ENCODE data around the gene TACC3. TPM values are rescaled to one million over a fixed set of nuclear protein-coding genes. Genes with fewer than 3 reads are reported as not detected.

Gene TACC3
- total and polyA plus RNA-seq, 9 donors = 8.9 to 37.9 (median 30.7) TPM

DNA sequence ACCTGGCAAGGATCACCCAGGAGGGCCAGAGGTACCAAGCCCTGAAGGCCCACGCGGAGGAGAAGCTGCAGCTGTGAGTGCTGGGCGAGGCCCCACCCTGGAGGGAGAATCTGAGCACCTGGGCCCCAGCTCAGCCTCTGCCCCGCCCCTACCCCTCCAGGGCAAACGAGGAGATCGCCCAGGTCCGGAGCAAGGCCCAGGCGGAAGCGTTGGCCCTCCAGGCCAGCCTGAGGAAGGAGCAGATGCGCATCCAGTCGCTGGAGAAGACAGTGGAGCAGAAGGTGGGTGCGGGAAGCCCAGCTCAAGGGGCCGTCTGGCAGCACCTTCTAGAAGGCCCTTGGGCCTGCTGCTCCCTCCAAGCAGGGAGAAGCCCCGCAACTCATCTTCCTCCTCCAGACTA lies 23.2 kb downstream of the TACC3 start:
- Histone ChIP-seq H3K27me3 (ENCODE audit: control insufficient read depth, insufficient read depth, low read length) (no peaks in the 10 kb centered on the region), H3K4me3 (ENCODE audit: low read length) (no peak overlapping the region), H3K9me3 (replicated peaks; ENCODE audit: control insufficient read depth, low read depth, low read length) (no peaks in the 10 kb centered on the region), H3K4me1 (ENCODE audit: control insufficient read depth, insufficient read depth, low read length) (peaks cover 9% of the 10 kb centered on the region), H3K36me3 (ENCODE audit: control insufficient read depth, insufficient read depth, low read length) (peaks cover 43% of the 10 kb centered on the region), H3K27ac (ENCODE audit: low read length) (no peak overlapping the region)
- DNase-seq = no peak
- 88% methylated on average over 8 of the region's 14 CpGs for WGBS (ENCODE audit: insufficient coverage)

DNA sequence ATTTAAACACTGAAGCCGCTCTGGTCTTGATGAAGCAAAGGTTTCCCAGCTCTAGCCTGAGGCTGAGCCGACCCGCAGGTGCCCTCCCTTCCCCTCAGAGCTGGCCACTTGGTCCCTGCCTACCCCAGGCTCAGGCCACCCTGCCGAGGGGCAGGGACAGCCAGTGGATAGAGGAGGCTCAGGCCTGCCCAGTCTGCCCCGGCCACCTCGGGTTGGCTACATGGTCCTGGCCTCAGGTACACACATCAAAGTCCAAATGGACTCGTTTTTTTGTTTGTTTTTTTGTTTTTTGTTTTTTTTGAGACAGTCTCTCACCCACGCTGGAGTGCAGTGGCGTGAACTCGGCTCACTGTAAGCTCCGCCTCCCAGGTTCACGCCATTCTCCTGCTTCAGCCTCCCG lies 23.8 kb downstream of the TACC3 start:
- peaks cover 41% of the 10 kb centered on the region for H3K36me3 ChIP-seq (ENCODE audit: control insufficient read depth, insufficient read depth, low read length)
- H3K27ac ChIP-seq (ENCODE audit: low read length) = no peak overlapping the region
- DNase-seq = no peak
- WGBS (ENCODE audit: insufficient coverage) = 89% methylated on average over 3 of the region's 13 CpGs
- H3K4me3 ChIP-seq (ENCODE audit: low read length) = no peak overlapping the region
- no peaks in the 10 kb centered on the region for H3K9me3 ChIP-seq (replicated peaks; ENCODE audit: control insufficient read depth, low read depth, low read length)
- H3K27me3 ChIP-seq (ENCODE audit: control insufficient read depth, insufficient read depth, low read length) = no peaks in the 10 kb centered on the region
- peaks cover 10% of the 10 kb centered on the region for H3K4me1 ChIP-seq (ENCODE audit: control insufficient read depth, insufficient read depth, low read length)

DNA sequence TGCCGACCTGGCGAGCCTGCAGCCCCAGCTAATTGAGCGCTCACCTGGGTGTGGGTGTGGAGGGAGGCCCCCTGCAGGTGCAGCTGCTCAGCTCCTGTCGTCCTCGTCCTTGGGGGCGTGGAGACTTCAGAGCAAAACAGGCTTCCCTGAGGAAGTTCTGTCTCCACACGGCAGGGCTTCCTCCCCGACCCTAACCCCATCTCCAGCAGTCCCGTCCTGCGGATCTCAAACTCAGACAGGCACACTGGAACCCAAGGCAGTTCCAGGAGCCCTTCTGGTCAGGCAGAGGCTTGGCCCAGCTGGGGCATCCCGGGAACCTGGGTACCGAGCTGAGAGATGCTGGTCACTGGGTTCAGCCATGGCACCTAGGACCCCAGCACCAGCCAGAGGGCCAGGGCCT lies 24.4 kb downstream of the TACC3 start:
- H3K9me3 ChIP-seq (replicated peaks; ENCODE audit: control insufficient read depth, low read depth, low read length) = no peaks in the 10 kb centered on the region
- no peak overlapping the region for H3K4me3 ChIP-seq (ENCODE audit: low read length)
- 72% methylated on average over 11 of the region's 12 CpGs for WGBS (ENCODE audit: insufficient coverage)
- H3K4me1 ChIP-seq (ENCODE audit: control insufficient read depth, insufficient read depth, low read length) = peaks cover 10% of the 10 kb centered on the region
- H3K27me3 ChIP-seq (ENCODE audit: control insufficient read depth, insufficient read depth, low read length) = no peaks in the 10 kb centered on the region
- H3K36me3 ChIP-seq (ENCODE audit: control insufficient read depth, insufficient read depth, low read length) = peaks cover 36% of the 10 kb centered on the region
- no peak for DNase-seq
- H3K27ac ChIP-seq (ENCODE audit: low read length) = no peak overlapping the region

DNA sequence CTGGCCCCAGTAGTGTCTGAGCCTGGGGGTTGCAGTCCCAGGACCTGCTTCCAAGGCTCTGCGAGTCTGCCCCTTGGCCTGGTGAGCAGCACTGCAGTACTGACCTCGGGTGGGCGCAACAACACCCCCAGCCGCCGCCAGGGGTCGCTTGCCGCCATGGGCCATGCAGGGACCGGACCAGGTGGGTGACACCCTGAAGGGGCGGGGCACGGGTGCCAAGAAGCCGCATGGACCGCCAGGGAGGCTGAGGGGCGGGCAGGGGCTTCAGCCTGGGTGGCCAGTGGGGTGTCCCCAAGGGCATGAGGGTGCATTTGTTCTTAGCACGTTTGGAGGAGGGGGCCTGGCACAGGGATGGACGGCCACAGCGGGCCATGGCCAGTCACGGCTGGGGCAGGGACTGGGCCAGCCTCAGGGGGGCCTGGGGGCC lies 25.0 kb downstream of the TACC3 start:
- Histone ChIP-seq H3K27ac (ENCODE audit: low read length) (no peak overlapping the region), H3K9me3 (replicated peaks; ENCODE audit: control insufficient read depth, low read depth, low read length) (no peaks in the 10 kb centered on the region), H3K4me1 (ENCODE audit: control insufficient read depth, insufficient read depth, low read length) (peaks cover 10% of the 10 kb centered on the region), H3K27me3 (ENCODE audit: control insufficient read depth, insufficient read depth, low read length) (peaks cover 2% of the 10 kb centered on the region), H3K36me3 (ENCODE audit: control insufficient read depth, insufficient read depth, low read length) (peaks cover 30% of the 10 kb centered on the region), H3K4me3 (ENCODE audit: low read length) (no peak overlapping the region)
- 7% methylated on average over 14 of the region's 17 CpGs for WGBS (ENCODE audit: insufficient coverage)
- peak; percentile 51 for DNase-seq

DNA sequence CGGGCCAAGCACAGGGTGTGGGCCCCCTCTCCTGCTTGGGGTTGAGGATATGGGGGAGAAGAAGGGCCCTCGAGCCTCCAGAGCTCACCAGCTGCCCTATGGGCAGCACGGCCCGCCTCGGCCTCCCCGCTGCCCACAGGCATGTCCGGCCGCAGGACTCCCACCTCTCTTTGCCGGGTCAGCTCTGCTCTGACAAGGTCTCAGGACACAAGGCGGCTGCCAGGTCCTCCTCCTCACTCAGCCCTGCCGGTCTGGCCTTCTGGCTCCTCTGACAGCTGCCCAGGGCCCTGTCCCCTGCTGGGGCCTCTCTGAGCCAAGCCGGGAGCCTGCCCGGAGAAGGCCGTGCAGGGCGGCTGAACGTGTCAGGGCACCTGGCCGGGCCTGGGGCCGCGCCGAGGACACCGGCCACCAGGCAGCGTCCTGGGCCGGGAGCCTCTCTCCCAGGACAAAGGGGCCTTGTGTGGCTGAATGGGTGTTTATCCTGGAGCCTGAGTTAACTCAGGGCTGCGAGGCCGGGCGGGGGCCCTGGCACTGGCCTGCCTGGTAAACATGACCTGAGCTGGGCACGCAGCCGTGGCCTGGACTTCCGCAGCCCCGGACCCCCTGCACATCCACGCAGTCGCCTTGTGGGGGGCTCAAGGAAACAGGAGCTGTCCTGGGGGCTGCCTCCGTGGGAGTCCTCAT lies 25.7 kb downstream of the TACC3 start:
- H3K4me3 ChIP-seq (ENCODE audit: low read length) = no peak overlapping the region
- no peak for DNase-seq
- H3K9me3 ChIP-seq (replicated peaks; ENCODE audit: control insufficient read depth, low read depth, low read length) = no peaks in the 10 kb centered on the region
- H3K27ac ChIP-seq (ENCODE audit: low read length) = no peak overlapping the region
- H3K4me1 ChIP-seq (ENCODE audit: control insufficient read depth, insufficient read depth, low read length) = peaks cover 13% of the 10 kb centered on the region
- H3K36me3 ChIP-seq (ENCODE audit: control insufficient read depth, insufficient read depth, low read length) = peaks cover 22% of the 10 kb centered on the region
- 64% methylated on average over 25 of the region's 33 CpGs for WGBS (ENCODE audit: insufficient coverage)
- H3K27me3 ChIP-seq (ENCODE audit: control insufficient read depth, insufficient read depth, low read length) = peaks cover 2% of the 10 kb centered on the region

DNA sequence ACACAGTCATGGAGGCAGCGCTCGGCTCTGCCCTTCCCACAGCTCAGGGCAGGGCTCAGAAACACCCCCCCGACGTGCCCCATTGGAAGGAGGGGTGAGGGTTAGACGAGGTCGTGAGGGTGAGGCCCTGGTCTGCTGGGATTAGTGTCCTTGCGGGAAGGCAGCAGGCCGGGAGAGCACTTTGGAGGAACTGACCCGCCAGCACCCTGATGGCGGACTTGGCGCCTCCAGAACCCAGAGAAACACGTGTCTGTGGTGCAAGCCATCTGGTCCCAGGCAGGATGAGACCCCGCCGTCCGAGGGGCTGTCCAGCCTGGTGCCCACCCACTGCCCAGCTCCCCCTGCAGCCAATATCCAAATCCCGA lies 26.3 kb downstream of the TACC3 start:
- peaks cover 18% of the 10 kb centered on the region for H3K36me3 ChIP-seq (ENCODE audit: control insufficient read depth, insufficient read depth, low read length)
- H3K4me3 ChIP-seq (ENCODE audit: low read length) = no peak overlapping the region
- peaks cover 2% of the 10 kb centered on the region for H3K27me3 ChIP-seq (ENCODE audit: control insufficient read depth, insufficient read depth, low read length)
- no peak overlapping the region for H3K27ac ChIP-seq (ENCODE audit: low read length)
- peaks cover 18% of the 10 kb centered on the region for H3K4me1 ChIP-seq (ENCODE audit: control insufficient read depth, insufficient read depth, low read length)
- WGBS (ENCODE audit: insufficient coverage) = 76% methylated on average over 16 of the region's 16 CpGs
- no peak for DNase-seq
- H3K9me3 ChIP-seq (replicated peaks; ENCODE audit: control insufficient read depth, low read depth, low read length) = no peaks in the 10 kb centered on the region

DNA sequence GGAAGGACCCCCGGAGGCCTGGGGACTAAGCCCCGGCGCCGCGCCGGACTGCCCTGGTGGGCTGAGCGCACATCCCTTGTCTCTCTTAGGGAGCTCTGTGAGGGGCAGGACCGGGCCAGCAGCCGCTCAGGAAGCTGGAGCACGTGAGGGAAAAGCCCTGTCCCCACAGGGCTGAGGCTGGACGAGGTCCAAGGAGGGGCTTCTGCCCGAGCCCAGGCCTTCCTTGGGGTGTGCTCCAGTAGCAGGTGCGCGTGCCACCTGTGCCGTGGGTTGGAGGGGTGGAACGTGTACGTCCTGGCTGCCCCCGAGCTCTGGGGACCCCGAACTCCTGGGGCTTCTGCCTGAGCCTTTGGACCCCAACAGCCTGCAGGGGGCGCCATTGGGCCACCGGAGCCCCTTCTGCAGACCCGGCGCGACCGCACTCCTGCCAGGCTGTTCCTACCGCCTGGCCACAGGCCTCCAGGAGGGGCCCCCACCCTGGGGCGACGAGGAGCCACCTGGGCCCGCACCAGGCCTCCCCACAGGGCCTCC lies 27.2 kb downstream of the TACC3 start:
- no peak overlapping the region for H3K27ac ChIP-seq (ENCODE audit: low read length)
- peaks cover 2% of the 10 kb centered on the region for H3K27me3 ChIP-seq (ENCODE audit: control insufficient read depth, insufficient read depth, low read length)
- peaks cover 16% of the 10 kb centered on the region for H3K36me3 ChIP-seq (ENCODE audit: control insufficient read depth, insufficient read depth, low read length)
- peaks cover 27% of the 10 kb centered on the region for H3K4me1 ChIP-seq (ENCODE audit: control insufficient read depth, insufficient read depth, low read length)
- no peak overlapping the region for H3K4me3 ChIP-seq (ENCODE audit: low read length)
- peak; percentile 62 for DNase-seq
- H3K9me3 ChIP-seq (replicated peaks; ENCODE audit: control insufficient read depth, low read depth, low read length) = no peaks in the 10 kb centered on the region
- 0% methylated on average over 20 of the region's 29 CpGs for WGBS (ENCODE audit: insufficient coverage)

DNA sequence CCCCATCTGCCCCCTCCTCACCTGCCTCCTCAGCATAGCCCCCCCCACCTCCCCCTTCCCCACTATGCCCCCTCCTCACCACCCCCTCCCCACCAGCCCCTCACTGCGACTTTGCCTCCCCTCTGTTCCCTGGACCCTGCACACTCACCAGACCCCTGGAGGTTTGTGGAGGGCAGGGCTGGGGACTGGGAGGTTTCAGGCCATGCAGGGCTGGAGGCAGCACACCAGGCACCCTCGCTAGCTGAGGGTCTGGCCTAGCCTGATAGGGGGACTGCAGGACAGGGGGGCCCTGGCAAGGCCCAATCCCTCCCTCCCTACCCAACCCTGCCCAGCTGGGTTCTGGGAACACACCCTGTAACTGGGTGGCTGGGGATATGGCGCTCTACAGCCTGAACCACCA lies 28.0 kb downstream of the TACC3 start:
- H3K4me1 ChIP-seq (ENCODE audit: control insufficient read depth, insufficient read depth, low read length) = peaks cover 35% of the 10 kb centered on the region
- H3K36me3 ChIP-seq (ENCODE audit: control insufficient read depth, insufficient read depth, low read length) = peaks cover 9% of the 10 kb centered on the region
- no peak overlapping the region for H3K4me3 ChIP-seq (ENCODE audit: low read length)
- DNase-seq = no peak
- no peaks in the 10 kb centered on the region for H3K9me3 ChIP-seq (replicated peaks; ENCODE audit: control insufficient read depth, low read depth, low read length)
- H3K27ac ChIP-seq (ENCODE audit: low read length) = no peak overlapping the region
- peaks cover 2% of the 10 kb centered on the region for H3K27me3 ChIP-seq (ENCODE audit: control insufficient read depth, insufficient read depth, low read length)
- 69% methylated on average over 2 of the region's 3 CpGs for WGBS (ENCODE audit: insufficient coverage)

DNA sequence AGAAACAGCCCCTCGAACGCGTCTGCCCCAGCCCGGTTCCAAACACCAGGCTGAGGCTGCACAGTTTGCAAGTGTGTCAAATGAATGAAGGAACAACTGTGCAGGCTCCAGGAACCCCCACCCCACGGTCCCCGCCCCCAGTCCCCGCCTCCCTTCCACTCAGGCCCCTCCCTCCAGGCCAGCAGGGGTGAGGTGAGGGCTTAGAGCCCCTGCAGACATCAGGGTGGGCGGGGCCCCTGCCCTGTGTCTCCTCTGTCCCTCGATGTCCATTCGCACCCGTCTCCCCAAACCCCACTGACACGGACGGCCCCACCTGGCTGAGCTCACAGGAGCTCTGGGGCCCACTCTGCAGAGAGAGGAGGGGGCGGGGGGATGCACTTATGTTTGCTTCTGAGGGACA lies 28.5 kb downstream of the TACC3 start:
- 28% methylated on average over 5 of the region's 14 CpGs for whole genome bisulfite sequencing (ENCODE audit: insufficient coverage)
- Histone ChIP-seq H3K9me3 (replicated peaks; ENCODE audit: control insufficient read depth, low read depth, low read length) (no peaks in the 10 kb centered on the region), H3K27me3 (ENCODE audit: control insufficient read depth, insufficient read depth, low read length) (peaks cover 2% of the 10 kb centered on the region), H3K27ac (ENCODE audit: low read length) (no peak overlapping the region), H3K4me1 (ENCODE audit: control insufficient read depth, insufficient read depth, low read length) (peaks cover 38% of the 10 kb centered on the region), H3K36me3 (ENCODE audit: control insufficient read depth, insufficient read depth, low read length) (peaks cover 5% of the 10 kb centered on the region), H3K4me3 (ENCODE audit: low read length) (no peak overlapping the region)
- no peak for DNase-seq

DNA sequence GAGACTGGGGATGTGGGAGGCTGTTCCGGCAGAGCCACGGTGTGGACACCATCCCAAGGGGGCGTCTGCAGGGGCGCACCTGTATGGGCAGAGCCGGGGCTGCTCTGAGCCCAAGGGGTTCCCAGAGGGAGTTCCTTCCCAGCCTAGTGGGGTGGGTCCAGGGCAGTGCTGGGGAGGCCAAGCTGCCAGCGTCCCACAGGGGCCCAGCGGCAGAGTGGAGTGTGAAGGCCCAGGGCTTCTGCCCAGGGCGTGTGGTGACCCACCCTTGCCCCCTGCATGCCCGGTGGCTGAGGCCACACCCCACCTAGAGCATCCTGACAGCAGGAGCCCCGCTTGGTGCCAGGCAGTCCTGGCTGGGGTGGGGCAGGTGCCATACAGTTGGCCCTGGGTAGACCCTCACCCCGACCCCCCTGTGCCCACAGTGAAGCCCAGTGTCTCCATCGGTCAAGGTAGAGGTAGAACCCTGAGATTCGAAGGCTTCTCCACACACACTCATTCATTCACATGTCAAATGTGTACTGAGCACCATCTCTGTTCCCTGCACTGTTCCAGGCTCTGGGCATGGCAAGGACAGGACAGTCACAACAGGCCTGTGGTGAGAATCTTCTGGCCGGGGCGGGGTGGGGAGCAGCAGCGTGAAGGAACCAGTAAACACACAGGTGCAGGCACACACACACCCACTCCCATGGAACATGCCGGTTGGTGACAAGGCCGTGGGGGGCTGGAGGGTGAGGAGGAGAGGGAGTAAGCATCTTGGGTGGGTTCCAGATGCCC lies 29.2 kb downstream of the TACC3 start:
- peaks cover 2% of the 10 kb centered on the region for H3K27me3 ChIP-seq (ENCODE audit: control insufficient read depth, insufficient read depth, low read length)
- 75% methylated on average over 10 of the region's 18 CpGs for WGBS (ENCODE audit: insufficient coverage)

More for the DNA sequence above, 29.2 kb downstream of the TACC3 start:
- peaks cover 40% of the 10 kb centered on the region for H3K4me1 ChIP-seq (ENCODE audit: control insufficient read depth, insufficient read depth, low read length)
- no peaks in the 10 kb centered on the region for H3K9me3 ChIP-seq (replicated peaks; ENCODE audit: control insufficient read depth, low read depth, low read length)
- H3K4me3 ChIP-seq (ENCODE audit: low read length) = no peak overlapping the region
- DNase-seq = no peak
- no peaks in the 10 kb centered on the region for H3K36me3 ChIP-seq (ENCODE audit: control insufficient read depth, insufficient read depth, low read length)
- H3K27ac ChIP-seq (ENCODE audit: low read length) = no peak overlapping the region

Measured in muscle of leg (tissue), 11 donors.